GM12874 (cell line): ENCODE measurements around the gene NRN1.

ENCODE experiments used
- CTCF ChIP-seq: IDR thresholded peaks from 2 replicates; pipeline ENCODE4 v1.5.1; 2011; ENCODE audit warnings: low read depth, mild to moderate bottlenecking, control low read depth, low read length, moderate library complexity; ENCODE audit not compliant: insufficient read depth

Gene NRN1

GRCh38 chr6:5984150-5985089 lies 22.3 kb downstream of the NRN1 start:
- TF ChIP-seq CTCF: no peak

DNA sequence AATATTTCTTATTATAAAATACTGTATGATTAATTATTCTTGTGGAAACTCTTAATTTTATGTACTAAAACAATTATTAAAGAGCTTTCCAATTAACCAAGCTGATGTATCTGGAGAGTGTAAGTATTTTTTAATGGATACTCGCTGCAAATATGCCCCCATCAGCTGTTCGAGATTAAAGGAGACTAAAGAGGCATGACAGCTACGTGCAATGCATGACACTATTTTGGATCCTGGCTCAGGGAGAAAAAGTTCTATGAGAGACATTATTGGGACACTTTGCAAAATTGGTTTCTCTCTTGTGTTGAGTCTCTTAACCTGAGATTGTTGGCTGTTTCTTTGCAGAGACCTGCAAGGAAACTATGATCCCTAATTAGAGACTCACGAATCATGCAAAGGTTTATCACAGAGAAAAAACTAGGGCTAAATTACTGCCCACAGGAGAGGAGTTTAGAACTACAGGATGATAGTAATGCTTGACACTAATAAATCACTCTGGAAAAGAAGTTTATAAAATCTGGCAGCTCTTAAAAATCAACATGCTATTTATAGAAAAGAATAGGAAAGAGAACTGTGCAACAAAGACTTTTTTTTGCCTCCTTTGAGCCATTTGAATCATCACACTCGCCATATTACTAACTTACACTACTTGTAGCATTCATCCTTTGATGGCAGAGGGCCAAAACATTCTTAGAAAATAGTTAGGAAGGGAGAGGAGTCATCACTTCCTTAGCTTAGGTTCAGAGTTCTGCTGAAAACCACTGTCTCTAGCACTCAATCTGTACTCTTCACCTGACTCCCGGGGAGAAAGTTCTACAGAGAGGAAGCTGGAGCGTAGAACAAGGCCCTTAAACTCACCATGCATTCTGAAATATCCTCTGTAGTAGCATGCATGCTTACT lies 25.3 kb downstream of the NRN1 start:
- TF ChIP-seq CTCF: no peak

DNA sequence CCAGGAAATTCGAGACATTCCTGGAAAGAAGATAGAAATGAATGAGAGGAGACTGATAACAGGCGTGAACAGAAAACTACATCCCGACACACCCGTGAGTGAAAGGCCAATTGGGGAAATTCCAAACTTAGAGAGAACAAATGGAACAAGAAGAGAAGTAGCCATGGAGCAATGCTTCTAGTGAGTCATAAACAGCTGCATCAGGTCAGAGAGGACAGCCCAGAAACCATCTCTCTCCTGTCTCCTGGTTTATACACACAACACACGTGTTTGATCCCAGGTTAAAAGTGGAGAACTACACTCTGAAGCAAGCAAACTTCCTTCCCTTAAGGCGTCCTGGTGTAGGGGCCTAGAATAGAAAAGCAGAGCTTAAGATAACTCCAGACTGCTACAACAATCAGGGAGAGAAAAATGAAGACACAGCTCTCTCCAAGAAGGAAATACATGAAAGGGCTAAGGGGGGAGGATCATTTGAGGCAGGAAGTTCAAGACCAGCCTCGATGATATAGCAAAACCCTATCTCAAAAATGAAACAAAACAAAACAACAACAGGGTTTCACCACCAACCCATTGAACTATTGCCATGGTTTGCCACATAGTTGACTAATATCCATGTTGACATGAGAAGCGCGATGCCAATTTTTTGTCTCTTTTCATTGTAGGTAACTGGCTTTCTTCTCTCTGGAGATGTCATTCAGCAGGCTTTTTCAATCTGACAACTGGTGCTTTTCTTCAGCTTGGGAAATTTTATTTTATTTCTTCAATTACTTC lies 26.9 kb downstream of the NRN1 start:
- no peak for TF ChIP-seq CTCF

DNA sequence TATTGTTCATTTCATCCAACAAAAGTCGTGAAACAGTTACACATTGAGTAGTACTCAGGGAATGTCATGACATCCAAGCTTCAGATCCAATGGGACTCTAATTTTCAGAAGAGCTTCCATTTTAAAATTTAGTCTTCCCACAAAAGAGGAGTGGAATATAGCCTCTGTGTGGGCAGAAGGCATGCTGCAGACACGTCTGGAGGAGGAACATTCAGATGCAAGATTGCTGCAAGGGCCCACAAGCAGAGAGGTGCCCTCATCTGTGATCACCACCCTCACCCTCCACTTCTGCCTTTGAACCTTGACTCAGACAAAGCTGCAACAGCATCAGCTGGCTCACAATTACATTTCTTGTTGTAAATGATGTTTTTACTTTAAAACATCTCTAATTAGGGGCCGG lies 29.9 kb downstream of the NRN1 start:
- TF ChIP-seq CTCF: no peak

- TF ChIP-seq CTCF: no peak
Measured at GRCh38 chr6:5968817-5969734, 37.6 kb downstream of the NRN1 start.

GRCh38 chr6:5967594-5967993 lies 39.1 kb downstream of the NRN1 start:
- TF ChIP-seq CTCF: no peak
